HG02970 (cell line): ENCODE results near the gene CNKSR3.

ENCODE experiments used
- ATAC-seq: cut with Tn5 transposase; IDR thresholded peaks from one replicate; pipeline ENCODE4 v1.9.1; 2021; ENCODE audit warnings: mild to moderate bottlenecking, moderate library complexity, moderate number of reproducible peaks; ENCODE audit not compliant: unreplicated experiment, low FRiP score

The CNKSR3 gene

DNA sequence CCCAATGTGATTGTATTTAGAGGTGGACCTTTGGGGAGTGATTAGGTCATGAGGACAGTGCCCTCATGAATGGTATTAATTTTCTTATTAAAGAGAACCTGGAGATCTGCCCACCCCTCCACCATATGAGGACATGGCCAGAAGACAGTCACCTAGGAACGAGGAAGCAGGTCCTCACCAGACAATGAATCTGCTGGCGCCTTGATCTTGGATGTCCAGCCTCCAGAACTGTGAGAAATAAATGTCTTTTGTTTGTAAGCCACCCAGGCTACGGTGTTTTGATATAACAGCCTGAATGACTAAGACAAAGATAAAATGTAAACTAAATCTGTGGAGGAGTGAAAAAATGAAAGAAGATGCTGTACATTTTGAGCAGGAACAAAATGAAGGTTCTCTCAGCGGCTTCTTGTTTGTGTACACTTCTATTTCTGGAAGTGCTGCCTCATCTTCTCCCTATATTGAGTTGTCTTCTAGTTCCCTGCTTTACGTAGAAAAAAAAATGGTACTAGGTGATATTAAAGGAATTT is 152.4 kb downstream of the CNKSR3 start:
- ATAC-seq, result no peak

DNA sequence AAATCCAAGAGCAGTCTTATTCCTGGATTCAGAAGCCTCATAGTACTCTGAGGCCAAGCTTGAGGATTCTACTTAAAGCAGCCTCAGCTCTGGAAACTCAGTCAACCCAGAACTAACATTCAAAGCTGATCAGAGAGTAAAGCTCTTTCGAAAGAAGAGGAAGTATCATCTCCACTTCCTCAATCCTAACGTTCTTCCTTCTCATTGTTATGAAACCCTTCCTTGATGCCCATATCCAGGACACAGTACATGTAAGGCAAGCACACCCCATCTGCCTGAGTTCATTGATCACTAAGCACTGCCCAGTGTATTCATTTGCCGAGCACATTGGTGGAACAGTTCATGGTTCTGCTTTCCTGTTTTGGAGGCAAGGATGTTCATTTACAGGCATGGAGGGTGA is 153.8 kb downstream of the CNKSR3 start, which contains the start of gene IPCEF1:
Gene IPCEF1 (minus strand): TSS at position 114 of the 400 bp plus-strand sequence. CDS start 90,856 bp downstream, outside the sequence.
- no peak for ATAC-seq

DNA sequence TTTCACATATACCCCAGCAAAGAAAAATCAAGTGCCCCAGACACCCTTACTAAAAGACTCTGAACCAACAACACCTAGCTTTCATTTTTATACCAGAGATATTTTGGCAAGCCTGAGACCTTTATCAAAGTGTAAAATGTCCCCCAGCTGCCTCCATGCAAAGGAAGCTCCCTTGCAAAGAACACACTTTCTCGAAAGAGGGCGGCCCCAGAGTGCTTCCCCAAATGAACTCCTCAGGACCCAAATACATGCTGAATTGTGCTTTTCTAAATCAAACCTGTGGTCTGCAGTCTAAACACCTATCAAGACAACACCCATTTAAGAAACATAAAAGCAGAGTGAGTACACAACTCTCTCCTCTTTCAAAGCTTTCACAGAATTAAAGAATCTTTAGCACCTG is 154.4 kb downstream of the CNKSR3 start:
- ATAC-seq, result no peak

DNA sequence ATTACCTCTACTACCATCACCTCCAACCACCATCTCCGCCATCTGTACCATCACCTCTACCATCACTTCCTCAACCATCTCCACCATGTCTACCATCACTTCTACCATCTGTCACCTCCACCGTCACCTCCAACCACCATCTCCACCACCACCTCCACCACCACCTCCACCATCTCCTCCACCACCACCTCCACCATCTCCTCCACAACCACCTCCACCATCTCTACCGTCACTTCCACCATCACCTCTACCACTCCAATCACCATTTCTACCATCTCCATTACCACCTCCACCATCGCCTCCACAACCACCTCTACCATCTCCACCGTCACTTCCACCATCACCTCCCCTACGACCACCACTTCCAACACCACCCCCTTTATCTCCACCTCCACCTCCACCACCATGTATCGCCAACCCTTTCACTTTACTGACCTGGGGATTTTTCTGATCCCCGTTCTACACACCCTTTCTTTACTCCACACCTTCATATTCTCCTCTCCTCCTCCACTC is 156.2 kb downstream of the CNKSR3 start:
- no peak for ATAC-seq

DNA sequence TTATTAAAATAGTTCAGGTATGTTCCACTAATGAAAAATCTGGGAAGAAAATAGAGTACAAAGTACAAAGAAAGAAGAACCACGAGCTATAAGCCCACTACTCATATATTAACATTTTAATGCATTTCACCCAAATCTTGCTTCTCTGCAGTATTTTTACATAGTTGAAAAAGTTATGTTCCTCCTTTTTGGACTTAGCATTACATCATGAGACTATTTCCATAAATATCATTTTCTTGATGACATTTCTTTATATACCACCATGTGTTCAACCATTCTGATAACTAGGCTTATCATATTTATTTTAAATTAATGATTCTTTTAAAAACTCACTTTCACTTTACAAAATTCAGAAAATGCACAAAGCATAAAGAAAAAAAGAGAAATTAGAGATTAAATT is 156.9 kb downstream of the CNKSR3 start:
- ATAC-seq, result no peak

DNA sequence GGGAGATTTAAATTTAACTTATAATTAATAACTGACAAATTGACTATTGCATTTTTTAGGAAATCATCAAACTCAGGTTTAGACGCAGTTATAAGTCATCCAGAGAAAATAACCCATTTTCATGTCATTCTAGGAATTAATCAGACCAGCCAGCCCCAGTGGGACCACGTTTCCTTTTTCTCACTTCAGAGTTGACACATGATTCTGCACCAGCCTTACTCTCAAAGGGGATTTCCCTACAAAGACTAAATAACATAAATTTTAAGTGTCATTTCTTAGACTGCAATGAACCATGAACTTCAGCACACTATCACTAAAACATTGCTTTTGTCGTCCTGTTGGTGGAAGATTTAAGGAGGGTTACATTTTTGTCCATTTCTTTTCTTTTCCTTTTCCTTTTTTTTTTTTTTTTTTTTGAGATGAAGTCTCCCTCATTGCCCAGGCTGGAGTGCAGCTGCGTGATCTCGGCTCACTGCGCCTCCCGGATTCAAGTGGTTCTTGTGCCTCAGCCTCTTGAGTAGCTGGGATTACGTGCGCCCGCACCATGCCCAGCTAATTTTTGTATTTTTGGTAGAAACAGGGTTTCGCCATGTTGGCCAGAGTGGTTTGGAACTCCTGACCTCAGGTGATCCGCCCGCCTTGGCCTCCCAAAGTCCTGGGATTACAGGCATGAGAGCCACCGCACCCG is 157.4 kb downstream of the CNKSR3 start:
- peak; percentile 57 for ATAC-seq

DNA sequence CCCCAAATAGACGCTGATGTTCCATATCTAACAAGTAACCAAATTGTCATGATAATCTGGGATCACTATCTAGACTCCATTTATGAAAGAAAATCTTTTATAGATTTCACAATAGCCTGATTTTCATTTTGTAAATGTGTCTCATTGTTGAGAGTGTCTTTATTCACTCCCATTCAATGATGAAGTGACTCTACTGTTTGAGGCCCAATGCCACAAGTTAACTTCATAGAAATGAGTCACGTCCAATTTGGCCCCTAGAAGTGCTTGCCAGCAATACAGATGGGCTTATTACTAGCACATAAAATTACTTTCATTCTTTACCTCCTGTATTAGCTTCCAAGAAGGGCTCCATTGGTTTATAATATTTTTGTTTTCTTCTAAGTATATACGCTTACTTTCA is 160.2 kb downstream of the CNKSR3 start:
- no peak for ATAC-seq

DNA sequence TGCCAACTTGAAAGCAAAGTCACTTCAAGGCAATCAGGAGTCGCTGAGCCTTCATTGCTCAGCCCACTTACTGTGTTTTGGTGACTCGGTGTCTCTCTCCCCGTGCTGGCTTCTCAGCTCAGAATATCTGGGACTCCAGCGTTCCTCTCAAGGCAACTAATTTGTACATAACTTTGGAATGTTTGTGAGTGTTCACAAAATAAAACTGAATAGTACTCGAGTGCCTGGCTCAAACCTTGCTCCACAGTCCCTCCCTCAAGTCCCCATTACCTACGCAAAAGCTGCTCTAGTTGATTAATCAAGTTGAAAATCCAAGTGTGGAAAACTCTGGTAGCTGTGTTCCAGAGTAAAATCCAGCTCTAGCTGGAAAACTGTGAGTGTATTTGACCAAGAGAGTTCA is 162.5 kb downstream of the CNKSR3 start:
- no peak for ATAC-seq

DNA sequence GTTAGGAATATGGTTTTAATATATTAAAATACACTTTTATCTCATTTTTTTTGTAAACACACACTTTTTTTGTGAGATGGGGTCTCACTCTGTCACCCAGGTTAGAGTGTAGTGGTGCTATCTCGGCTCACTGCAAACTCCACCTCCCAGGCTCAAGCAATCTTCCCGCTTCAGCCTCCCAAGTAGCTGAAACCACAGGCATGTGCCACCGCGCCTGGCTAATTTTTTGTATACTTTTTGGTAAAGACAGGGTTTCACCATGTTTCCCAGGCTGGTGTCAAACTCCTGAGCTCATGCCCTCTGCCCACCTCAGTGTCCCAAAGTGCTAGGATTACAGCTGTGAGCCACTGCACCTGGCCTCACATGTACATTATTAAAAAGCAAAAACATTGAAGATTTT is 164.7 kb downstream of the CNKSR3 start:
- ATAC-seq, result no peak

DNA sequence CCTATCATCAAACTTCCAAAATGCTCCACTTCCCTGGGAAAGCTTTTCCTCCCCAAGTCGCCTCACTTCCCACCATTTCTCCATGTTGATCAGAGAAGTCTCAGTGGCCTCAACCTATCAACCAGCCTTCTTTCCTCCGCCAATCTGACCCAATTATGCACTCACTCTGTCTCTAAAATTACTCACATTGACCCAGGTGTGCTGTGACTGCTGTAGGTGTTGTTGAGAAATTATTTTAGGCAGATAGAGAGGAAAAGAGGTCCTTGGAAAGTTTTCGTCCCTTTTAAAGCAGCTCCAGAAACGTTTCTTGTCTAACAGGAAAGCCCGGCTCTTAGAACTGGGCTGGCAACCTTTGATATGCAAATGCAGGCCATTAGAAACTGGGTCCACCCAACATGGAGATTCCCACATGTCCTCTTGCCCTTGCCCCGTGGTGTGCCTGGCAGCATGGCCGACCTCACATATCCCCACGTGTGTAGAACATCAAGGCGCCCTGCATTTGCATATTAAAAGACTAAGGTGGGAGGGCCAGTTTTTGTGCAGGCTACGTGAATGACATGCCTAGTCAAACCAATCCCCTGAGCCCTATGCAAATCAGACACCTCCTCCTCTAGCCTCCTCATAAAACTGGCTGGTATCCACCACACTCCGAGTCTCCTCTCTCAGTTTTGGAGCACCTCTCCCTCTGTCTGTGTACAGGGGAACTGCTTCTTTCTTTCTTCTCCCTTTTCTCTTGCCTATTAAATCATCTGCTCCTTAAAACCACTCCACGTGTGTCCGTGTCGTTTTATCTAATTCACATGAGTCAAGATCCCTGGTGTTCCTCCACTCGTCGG is 166.8 kb downstream of the CNKSR3 start:
- no peak for ATAC-seq

DNA sequence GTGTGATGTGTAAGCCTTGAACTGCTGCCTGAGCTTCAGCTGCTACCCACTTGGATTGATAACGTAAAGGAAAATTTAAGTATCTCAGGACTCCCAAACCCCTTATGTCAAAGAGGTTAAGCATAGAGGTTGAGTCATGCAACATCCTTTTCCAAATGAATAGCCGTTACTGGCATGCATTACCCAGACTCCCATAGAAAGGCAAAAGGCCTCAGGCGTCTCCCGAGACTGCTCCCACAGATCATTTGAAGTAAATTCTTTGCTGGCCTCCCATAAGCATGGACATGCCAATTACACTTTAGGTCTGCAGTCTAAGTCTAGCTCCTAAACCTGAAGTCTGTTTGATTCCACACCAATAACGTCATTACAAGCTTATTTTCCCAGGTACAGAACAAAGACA is 168.6 kb downstream of the CNKSR3 start:
- no peak for ATAC-seq

DNA sequence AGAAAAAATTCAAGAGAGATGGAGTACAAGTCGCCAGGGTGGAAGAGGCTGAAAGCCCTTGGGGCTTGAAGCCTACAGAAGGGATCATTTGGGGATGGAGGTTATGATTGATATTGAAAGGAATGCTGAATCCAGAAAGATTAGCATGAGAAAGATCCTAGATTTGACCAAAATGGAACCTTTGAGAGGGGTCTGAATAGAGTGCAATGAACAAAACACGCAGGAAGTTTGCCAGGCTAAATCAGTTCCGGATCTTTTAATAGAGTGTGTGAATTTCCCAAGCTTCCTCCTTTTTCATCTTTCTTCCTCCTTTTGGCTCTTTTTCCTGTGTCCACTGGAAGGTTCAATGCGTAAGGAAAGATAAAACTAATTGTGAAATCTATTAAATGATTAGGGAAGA is 169.1 kb downstream of the CNKSR3 start:
- no peak for ATAC-seq
